Psoas muscle (tissue), 8 donors: ENCODE measurements around the gene SPSB2. TPM values are rescaled to one million over a fixed set of nuclear protein-coding genes. Genes with fewer than 3 reads are reported as not detected.
A peak's percentile ranks its signal among the peaks of the same experiment; 100 is the strongest.

Source experiments
- ATAC-seq, 4 donors: fragments of 200-7000 bp; cut with Tn5 transposase; one replicate each; pipeline ENCODE4 v1.9.1; 2020; ENCODE audit warnings: moderate library complexity in 3 of 4, mild to moderate bottlenecking in 2 of 4
- DNase-seq, 2 donors: peaks; one replicate each; pipeline ENCODE4 v3.0.0-alpha.2; 2020
- H3K27ac ChIP-seq: fragments of 200-600 bp; one replicate; pipeline ENCODE4 v1.8.0; 2022
- H3K27me3 ChIP-seq, 3 donors: fragments of 200-600 bp in 1 of 3; one replicate each; pipeline versions ENCODE4 v1.6.1 to v1.8.0; 2013 to 2022; ENCODE audit warnings: low read length in 2 of 3, mild to moderate bottlenecking in 2 of 3, moderate library complexity in 1 of 3; ENCODE audit not compliant: insufficient read depth in 3 of 3
- H3K36me3 ChIP-seq, 2 donors: fragments of 200-600 bp in 1 of 2; one replicate each; pipeline versions ENCODE4 v1.6.1 to v1.8.0; 2013 to 2022; ENCODE audit warnings: low read depth in 1 of 2, mild to moderate bottlenecking in 1 of 2, moderate library complexity in 1 of 2; ENCODE audit not compliant: insufficient read depth in 1 of 2
- H3K4me1 ChIP-seq: fragments of 200-600 bp; one replicate; pipeline ENCODE4 v1.8.0; 2022
- H3K4me3 ChIP-seq: fragments of 200-600 bp; one replicate; pipeline ENCODE4 v1.8.0; 2022; ENCODE audit warnings: mild to moderate bottlenecking
- H3K9me3 ChIP-seq: fragments of 200-600 bp; one replicate; pipeline ENCODE4 v1.8.0; 2022
- WGBS, 3 donors: extraction: QIAGEN DNeasy Blood & Tissue Kit; methylation state at CpG; one replicate each; pipeline versions ENCODE4 v1.1.6 to v1.1.7; 2013; 5-methylcytosine and 5-hydroxymethylcytosine counted together
- intact Hi-C, 2 donors: fragments of 100-400 bp; cut with DNase I; formaldehyde crosslinking; loops; one replicate each; pipeline versions ENCODE4 v1.11.0 to v1.14.2; 2022
- polyA plus RNA-seq, 3 donors: library from polyadenylated mRNA; stranded (reverse); fragments of 200-250 nt; gene quantifications; one replicate each; pipeline ENCODE4 v1.2.3, GENCODE V29; 2013
- total RNA-seq, 4 donors: library from RNA; stranded (reverse); fragmentation: NEBNext Ultra II Directional in 2 of 4; extraction: Animal tissue kit (Norgen Biotek cat#: 25700) in 2 of 4; gene quantifications; one replicate each; pipeline versions ENCODE4 v1.2.1 to v1.2.4, GENCODE V29; 2021 to 2023
- TF ChIP-seq, protein P1 (sequence below): fragments of 200-600 bp; IDR thresholded peaks from one replicate; pipeline ENCODE4 v1.8.0; 2022; ENCODE audit warnings: antibody characterized with exemption
- donor health status: healthy with polysubstance abuse.
- donor health status: DM: no; HTN: no; CAD: no; lungs with moderate emphysema.
- donor health status: Bipolar disorder and iron deficiency.
- donor health status: healthy.
- donor health status: DM: yes; HTN: yes; CAD: no.
- donor health status: DM: no; HTN: no; CAD: no.
- donor health status: DM: no; HTN: no; CAD: no.
- donor health status: DM: yes; HTN: yes; CAD: no.

The SPSB2 gene
- total and polyA plus RNA-seq, 7 donors: 2.4 to 10.2 (median 4.3) TPM

DNA sequence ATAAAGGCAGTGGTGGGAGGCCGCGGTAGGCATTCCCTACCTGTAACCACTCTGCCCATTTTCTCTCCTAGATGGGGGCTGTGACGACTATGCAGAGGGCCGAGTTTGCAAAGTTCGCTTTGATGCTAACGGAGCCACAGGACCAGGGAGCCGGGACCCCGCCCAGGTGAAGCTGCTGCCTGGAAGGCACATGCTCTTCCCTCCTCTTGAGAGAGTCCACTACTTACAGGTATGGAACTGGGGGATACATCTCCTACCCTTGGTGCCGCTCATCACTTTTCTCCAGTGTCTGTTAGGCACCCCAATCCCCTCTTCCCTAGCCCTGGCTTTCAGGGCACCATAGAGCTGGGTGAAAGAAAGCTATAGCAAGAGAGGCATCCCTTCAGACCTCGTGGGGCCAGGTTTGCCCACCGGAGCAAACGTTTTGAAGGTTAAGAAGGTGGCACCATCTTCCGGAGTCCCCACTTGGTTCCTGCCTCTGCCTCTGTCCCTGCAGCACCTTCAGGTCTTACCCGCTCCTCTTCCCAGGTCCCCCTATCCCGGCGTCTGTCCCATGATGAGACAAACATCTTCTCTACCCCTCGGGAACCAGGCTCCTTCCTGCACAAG is 46.9 kb downstream of the SPSB2 start:
- peaks cover 0 to 70% (median 15%) of the 10 kb centered on the region in 3 donors for H3K27me3 ChIP-seq
- DNase-seq: no peak
- H3K36me3 ChIP-seq: no peaks in the 10 kb centered on the region
- TF ChIP-seq, protein P1, sequence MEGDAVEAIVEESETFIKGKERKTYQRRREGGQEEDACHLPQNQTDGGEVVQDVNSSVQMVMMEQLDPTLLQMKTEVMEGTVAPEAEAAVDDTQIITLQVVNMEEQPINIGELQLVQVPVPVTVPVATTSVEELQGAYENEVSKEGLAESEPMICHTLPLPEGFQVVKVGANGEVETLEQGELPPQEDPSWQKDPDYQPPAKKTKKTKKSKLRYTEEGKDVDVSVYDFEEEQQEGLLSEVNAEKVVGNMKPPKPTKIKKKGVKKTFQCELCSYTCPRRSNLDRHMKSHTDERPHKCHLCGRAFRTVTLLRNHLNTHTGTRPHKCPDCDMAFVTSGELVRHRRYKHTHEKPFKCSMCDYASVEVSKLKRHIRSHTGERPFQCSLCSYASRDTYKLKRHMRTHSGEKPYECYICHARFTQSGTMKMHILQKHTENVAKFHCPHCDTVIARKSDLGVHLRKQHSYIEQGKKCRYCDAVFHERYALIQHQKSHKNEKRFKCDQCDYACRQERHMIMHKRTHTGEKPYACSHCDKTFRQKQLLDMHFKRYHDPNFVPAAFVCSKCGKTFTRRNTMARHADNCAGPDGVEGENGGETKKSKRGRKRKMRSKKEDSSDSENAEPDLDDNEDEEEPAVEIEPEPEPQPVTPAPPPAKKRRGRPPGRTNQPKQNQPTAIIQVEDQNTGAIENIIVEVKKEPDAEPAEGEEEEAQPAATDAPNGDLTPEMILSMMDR: no peak
- H3K9me3 ChIP-seq: no peaks in the 10 kb centered on the region
- peaks cover 3% of the 10 kb centered on the region for H3K4me1 ChIP-seq
- no peak overlapping the region for H3K27ac ChIP-seq
- ATAC-seq: no peak
- WGBS, 3 donors: 80 to 85% (median 84%) methylated on average over 17 of the region's 17 CpGs
- H3K4me3 ChIP-seq: no peak overlapping the region
- intact Hi-C loops: loop anchor here (2.0 to 10.0 kb wide), 4 partner anchors 71 to 209 kb away; partner anchors contain the start of gene MLF2 (in 2 of the 2)

DNA sequence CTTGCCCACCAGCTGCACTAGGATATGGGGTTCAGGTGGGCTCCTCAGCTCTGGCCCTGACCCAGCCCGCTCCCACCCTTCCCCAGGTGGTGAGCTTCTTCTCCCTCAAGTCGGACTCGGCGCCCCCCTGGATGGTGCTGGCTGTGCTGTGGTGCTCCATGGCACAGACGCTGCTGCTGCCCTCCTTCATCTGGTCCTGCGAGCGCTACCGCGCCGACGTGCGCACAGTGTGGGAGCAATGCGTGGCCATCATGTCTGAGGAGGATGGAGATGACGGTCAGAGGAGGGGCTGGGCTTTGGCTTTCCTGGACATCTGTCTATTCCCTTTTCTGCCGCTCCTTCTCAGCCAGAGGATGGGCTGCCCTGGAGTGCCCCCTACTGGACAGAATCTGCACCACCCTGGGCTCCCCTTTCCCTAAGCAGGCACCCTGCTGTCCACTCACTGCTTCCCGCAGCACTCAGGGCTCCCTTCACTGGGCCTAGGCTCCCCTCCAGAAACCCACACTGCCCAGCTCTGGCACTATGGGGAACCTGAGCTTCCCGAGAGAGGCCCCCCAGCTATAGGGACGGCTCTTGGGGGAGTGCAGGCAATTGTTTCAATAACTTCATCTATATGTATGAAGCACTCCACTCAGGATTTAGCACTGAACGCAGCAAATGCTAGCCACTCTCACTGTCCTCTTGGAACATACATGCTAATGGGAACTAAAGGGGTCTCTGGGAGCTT is 47.5 kb downstream of the SPSB2 start:
- intact Hi-C loops: loop anchor here (2.0 to 10.0 kb wide), 4 partner anchors 71 to 208 kb away; partner anchors contain the start of gene MLF2 (in 2 of the 2)
- DNase-seq (peak; percentile 83 to 89), ATAC-seq (peak; percentile 79 to 83 (median 82))
- H3K4me1 ChIP-seq: peaks cover 3% of the 10 kb centered on the region
- no peaks in the 10 kb centered on the region for H3K36me3 ChIP-seq
- H3K27ac ChIP-seq: no peak overlapping the region
- no peak overlapping the region for H3K4me3 ChIP-seq
- 10 to 12% (median 12%) methylated on average over 17 to 19 of the region's 19 CpGs for WGBS, 3 donors
- H3K27me3 ChIP-seq: peaks cover 0 to 70% (median 15%) of the 10 kb centered on the region in 3 donors
- TF ChIP-seq, protein P1: peak; percentile 87
- H3K9me3 ChIP-seq: no peaks in the 10 kb centered on the region

DNA sequence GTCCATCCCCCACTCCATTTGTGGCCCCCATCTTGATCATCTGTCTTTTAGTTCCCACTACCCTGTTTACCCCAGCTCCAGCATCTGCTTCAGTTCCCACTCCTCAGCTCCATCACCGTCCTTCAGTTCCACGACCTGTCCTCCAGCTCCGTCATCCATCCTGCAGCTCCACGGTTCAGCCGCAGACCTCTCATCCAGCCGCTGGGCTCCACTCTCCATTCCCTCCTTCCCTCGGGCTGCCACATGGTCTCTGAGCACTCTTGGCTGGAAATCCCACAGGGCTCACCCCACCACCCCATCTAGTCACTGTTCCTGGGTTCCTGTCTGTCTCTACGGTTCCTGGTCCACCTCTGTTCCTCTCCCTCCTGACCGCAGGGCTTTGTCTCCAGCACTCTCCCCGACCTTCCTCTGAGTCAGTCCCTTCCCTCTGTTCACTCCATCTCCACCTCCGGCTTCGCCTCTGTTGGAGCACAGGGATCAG is 48.2 kb downstream of the SPSB2 start:
- ATAC-seq (no peak), DNase-seq (no peak)
- peaks cover 3% of the 10 kb centered on the region for H3K4me1 ChIP-seq
- no peak overlapping the region for H3K27ac ChIP-seq
- H3K36me3 ChIP-seq: no peaks in the 10 kb centered on the region
- WGBS, 3 donors: 46 to 56% (median 46%) methylated on average over 12 of the region's 12 CpGs
- TF ChIP-seq, protein P1: no peak
- intact Hi-C loops: loop anchor here (5.0 to 10.0 kb wide), 3 partner anchors 70 to 208 kb away; partner anchors contain the start of gene MLF2 (in 2 of the 2)
- H3K27me3 ChIP-seq: peaks cover 0 to 73% (median 15%) of the 10 kb centered on the region in 3 donors
- no peaks in the 10 kb centered on the region for H3K9me3 ChIP-seq
- no peak overlapping the region for H3K4me3 ChIP-seq

DNA sequence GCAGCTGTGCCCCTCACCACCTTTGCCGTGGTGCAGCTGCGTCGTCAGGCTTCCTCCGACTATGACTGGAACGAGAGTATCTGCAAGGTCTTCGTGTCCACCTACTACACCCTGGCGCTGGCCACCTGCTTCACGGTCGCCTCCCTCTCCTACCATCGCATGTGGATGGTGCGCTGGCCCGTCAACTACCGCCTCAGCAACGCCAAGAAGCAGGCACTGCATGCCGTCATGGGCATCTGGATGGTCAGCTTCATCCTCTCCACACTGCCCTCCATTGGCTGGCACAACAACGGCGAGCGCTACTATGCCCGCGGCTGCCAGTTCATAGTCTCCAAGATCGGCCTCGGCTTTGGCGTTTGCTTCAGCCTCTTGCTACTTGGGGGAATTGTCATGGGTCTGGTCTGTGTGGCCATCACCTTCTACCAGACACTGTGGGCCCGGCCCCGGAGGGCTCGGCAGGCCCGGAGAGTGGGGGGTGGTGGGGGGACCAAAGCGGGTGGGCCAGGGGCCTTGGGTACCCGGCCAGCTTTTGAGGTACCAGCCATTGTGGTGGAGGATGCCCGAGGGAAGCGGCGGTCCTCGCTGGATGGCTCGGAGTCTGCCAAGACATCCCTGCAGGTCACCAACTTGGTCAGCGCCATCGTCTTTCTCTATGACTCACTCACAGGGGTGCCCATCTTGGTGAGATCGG is 48.9 kb downstream of the SPSB2 start:
- H3K27me3 ChIP-seq: peaks cover 0 to 68% (median 17%) of the 10 kb centered on the region in 3 donors
- no peak overlapping the region for H3K4me3 ChIP-seq
- no peak overlapping the region for H3K27ac ChIP-seq
- no peak for ATAC-seq
- DNase-seq: no peak
- no peaks in the 10 kb centered on the region for H3K36me3 ChIP-seq
- H3K9me3 ChIP-seq: no peaks in the 10 kb centered on the region
- WGBS, 3 donors: 73 to 84% (median 82%) methylated on average over 32 to 37 of the region's 37 CpGs
- peaks cover 3% of the 10 kb centered on the region for H3K4me1 ChIP-seq
- intact Hi-C loops: loop anchor here in 1 of 2 donors (10.0 kb wide), 1 partner anchor 69 kb away; the partner anchor contains the start of gene MLF2
- TF ChIP-seq, protein P1: no peak
